GF-D8 (cell line): ENCODE measurements around the gene MCFD2.

ENCODE experiments used
- DNase-seq: peaks from one replicate; lab custom pipeline; 2025; lab: John Stamatoyannopoulos, UW

MCFD2 gene

GRCh38 chr2:46873604-46874068 lies 42.0 kb downstream of the MCFD2 start:
- no peak for DNase-seq

- no peak for DNase-seq
Measured at GRCh38 chr2:46872902-46873603, 42.6 kb downstream of the MCFD2 start.

GRCh38 chr2:46871976-46872381 lies 43.6 kb downstream of the MCFD2 start:
- no peak for DNase-seq

- DNase-seq = no peak
Measured at GRCh38 chr2:46870051-46870839, 45.4 kb downstream of the MCFD2 start.

- no peak for DNase-seq
Measured at GRCh38 chr2:46869621-46870020, 46.0 kb downstream of the MCFD2 start.

GRCh38 chr2:46866770-46867246 lies 48.8 kb downstream of the MCFD2 start:
- DNase-seq = peak; percentile 14

GRCh38 chr2:46865181-46865970 lies 50.2 kb downstream of the MCFD2 start:
- DNase-seq = no peak

- no peak for DNase-seq
Measured at GRCh38 chr2:46863882-46864281, 51.7 kb downstream of the MCFD2 start.

DNA sequence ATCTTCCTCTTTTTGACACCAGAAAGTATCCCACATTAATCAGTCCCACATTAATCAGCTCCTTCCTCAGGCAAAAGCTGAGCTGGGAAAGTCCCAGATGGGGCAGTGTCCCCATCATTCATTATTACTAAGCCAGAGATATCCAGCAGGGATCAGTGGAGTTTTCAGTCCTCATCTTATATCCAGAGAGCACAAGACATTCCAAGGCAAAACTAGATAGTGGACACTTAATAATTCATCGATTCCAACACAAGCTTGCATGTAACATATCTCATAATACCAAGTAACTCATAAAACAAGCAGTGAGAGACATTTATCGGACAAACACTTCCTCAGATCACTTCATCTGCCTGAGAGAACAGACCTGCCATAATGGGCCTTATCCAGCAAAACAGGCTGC lies 53.1 kb downstream of the MCFD2 start:
- DNase-seq = no peak

DNA sequence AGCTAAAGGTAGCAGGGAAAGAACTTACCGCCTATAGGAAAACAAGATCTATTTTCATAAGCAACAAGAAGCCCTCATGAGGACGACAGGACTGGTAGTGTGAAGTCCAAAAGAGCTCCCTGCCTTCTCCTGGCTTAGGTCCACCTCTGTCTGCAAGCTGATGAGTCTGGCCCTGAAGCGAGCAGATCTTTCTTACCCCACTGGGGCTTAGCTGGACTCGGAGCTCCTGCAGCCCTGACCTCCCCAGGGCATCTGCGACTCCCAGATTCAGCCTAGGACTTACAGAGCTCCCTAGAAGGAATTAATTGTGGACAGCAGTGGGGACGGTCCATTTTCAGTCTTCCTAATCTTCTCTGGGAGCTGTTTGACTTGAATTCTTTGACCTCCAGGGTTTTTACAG lies 53.7 kb downstream of the MCFD2 start:
- no peak for DNase-seq

DNA sequence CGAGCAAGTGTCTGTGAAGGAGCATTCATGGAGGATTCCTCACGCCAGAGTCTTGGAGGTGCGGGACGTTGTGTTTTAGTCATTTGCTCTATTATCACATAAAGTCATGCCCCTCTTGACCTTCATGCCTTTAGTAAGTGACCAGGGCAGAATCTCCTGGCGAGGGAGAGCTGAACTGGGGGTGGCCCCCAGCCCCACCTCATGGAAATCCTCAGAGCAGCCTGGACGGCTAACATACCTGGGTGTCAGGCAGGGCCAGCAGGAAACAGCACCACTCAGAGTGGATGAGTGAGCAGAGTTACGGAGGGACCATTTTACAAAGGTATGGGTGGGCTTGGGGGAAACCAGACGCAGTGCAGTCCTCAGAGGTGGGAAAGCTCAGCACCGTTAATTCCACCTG lies 56.1 kb downstream of the MCFD2 start:
- DNase-seq = no peak

- DNase-seq = no peak
Measured at GRCh38 chr2:46858702-46859090, 56.9 kb downstream of the MCFD2 start.

- no peak for DNase-seq
Measured at GRCh38 chr2:46857871-46858701, 57.5 kb downstream of the MCFD2 start.

- DNase-seq = no peak
Measured at GRCh38 chr2:46856336-46856735, 59.3 kb downstream of the MCFD2 start.

DNA sequence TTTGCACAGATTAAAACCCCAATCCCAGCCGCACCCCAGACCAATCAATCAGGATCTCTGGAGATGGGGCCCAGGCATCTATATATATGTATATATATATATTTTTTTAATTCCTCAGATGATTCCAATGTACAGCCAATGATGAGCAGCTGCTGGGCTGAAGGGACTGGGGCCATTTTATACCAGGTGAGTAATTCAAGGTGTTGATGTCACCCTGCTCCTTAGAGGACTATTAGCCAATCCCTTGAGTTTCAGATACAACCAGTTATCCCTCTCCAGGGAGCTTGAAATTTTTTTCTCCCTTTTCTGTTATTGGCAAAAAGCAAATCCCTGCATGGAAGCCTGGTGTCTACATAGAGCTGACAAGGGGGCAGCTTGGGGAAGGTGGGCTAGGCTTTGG lies 59.8 kb downstream of the MCFD2 start:
- no peak for DNase-seq

DNA sequence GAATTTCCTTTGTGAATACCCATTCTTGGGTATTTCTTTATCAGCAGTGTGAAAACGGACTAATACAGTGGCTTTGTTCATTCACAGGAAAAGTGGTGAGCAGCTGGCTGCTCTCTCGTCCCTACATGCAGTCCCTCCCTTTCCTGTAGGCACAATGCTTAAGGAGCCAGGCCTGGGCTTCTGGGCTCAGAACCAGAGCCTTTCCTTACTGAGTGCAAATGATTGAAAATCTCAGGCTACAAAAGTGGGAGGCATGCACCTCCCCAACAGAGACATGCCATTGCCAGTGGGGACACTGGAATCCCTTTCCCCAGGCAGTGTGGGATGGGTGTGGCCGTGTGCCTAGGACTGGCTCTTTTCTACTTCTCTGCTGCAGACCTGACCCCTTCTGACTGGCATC lies 61.3 kb downstream of the MCFD2 start:
- DNase-seq = no peak

GRCh38 chr2:46852598-46852997 lies 63.0 kb downstream of the MCFD2 start:
- DNase-seq = no peak

GRCh38 chr2:46852124-46852523 lies 63.5 kb downstream of the MCFD2 start:
- no peak for DNase-seq
